BJ (cell line): Measurements from ENCODE around the gene ACSF2. TPM values are rescaled to one million over a fixed set of nuclear protein-coding genes. Genes with fewer than 3 reads are reported as not detected.

Experiments
- CTCF ChIA-PET: fragments of 350-600 bp; formaldehyde crosslinking; extraction: SDS; loops from one replicate; lab custom pipeline; 2021; ENCODE audit warnings: antibody characterized with exemption, inconsistent platforms; lab: Yijun Ruan, JAX
- POLR2A ChIA-PET: fragments of 300-600 bp; sonication (Branson Sonifier 250); formaldehyde crosslinking; extraction: SDS; loops from one replicate; lab custom pipeline; 2021; ENCODE audit warnings: antibody characterized with exemption; lab: Charles Lee
- DNase-seq: peaks from one replicate; pipeline ENCODE4 v3.0.0-alpha.2; 2011; ENCODE audit warnings: low read depth
- H3K27me3 ChIP-seq: 2 replicates; pipeline ENCODE4 v1.6.0; 2011; ENCODE audit warnings: low read length; ENCODE audit not compliant: control insufficient read depth, insufficient read depth
- H3K36me3 ChIP-seq: 2 replicates; pipeline ENCODE4 v1.5.1; 2011; ENCODE audit warnings: low read length; ENCODE audit not compliant: control insufficient read depth, insufficient read depth
- H3K4me3 ChIP-seq: 2 replicates; pipeline ENCODE4 v1.5.1; 2011; ENCODE audit warnings: low read depth, mild to moderate bottlenecking, control low read depth, low read length
- CTCF ChIP-seq: IDR thresholded peaks from 2 replicates; pipeline ENCODE4 v1.5.1; 2011; ENCODE audit warnings: low read depth, mild to moderate bottlenecking, control low read depth, inconsistent platforms, low read length, moderate library complexity; ENCODE audit not compliant: insufficient read depth
- polyA plus RNA-seq: library from polyadenylated mRNA; depleted of rRNA; stranded (reverse); fragments of >200 nt; gene quantifications from 2 replicates; pipeline ENCODE4 v1.2.3, GENCODE V29; 2011

ACSF2 gene
- polyA plus RNA-seq, 1 experiment = 25.4 TPM

GRCh38 chr17:50491505-50491904, 65.5 kb downstream of the ACSF2 start:
- ChIA-PET POLR2A (no interaction called here), CTCF (interaction anchor here (1.1 to 1.5 kb wide), 2 partner anchors 12 to 13 kb away, joined by 4 to 5 read pairs; partner anchors contain the start of gene RSAD1)
- no peak for DNase-seq
- no peak overlapping the region for H3K4me3 ChIP-seq
- no peak for TF ChIP-seq CTCF
- H3K36me3 ChIP-seq = no peaks in the 10 kb centered on the region; the same call in 1 of the 2 replicates
- H3K27me3 ChIP-seq = no peaks in the 10 kb centered on the region

GRCh38 chr17:50492214-50492613, 66.2 kb downstream of the ACSF2 start:
- H3K36me3 ChIP-seq = no peaks in the 10 kb centered on the region; the same call in 1 of the 2 replicates
- POLR2A ChIA-PET = no interaction called here
- no peak for TF ChIP-seq CTCF
- no peak for DNase-seq
- H3K27me3 ChIP-seq = no peaks in the 10 kb centered on the region
- CTCF ChIA-PET = interaction anchor here (1.5 kb wide), 2 partner anchors 9 to 13 kb away, joined by 4 to 7 read pairs; partner anchors contain the start of gene RSAD1
- no peak overlapping the region for H3K4me3 ChIP-seq

- H3K36me3 ChIP-seq = no peaks in the 10 kb centered on the region
- POLR2A ChIA-PET = no interaction called here
- H3K27me3 ChIP-seq = no peaks in the 10 kb centered on the region
- no peak for TF ChIP-seq CTCF
- H3K4me3 ChIP-seq = no peak overlapping the region
- DNase-seq = no peak
- CTCF ChIA-PET = interaction anchor here (0.6 to 1.6 kb wide), 7 partner anchors 8 to 187 kb away, joined by 3 to 5 read pairs (median 3); no protein-coding TSS in a partner anchor
Observed at GRCh38 chr17:50493744-50494143, 67.7 kb downstream of the ACSF2 start.

GRCh38 chr17:50495217-50495823, 69.3 kb downstream of the ACSF2 start:
- TF ChIP-seq CTCF = no peak
- Histone ChIP-seq H3K4me3 (no peak overlapping the region), H3K36me3 (no peaks in the 10 kb centered on the region), H3K27me3 (no peaks in the 10 kb centered on the region)
- POLR2A ChIA-PET = no interaction called here
- CTCF ChIA-PET = interaction anchor here (0.9 to 1.3 kb wide), 4 partner anchors 9 to 55 kb away, joined by 3 to 6 read pairs (median 3); no protein-coding TSS in a partner anchor
- no peak for DNase-seq

- no peaks in the 10 kb centered on the region for H3K36me3 ChIP-seq
- POLR2A ChIA-PET = no interaction called here
- DNase-seq = no peak
- TF ChIP-seq CTCF = no peak
- H3K27me3 ChIP-seq = no peaks in the 10 kb centered on the region
- CTCF ChIA-PET = interaction anchor here (0.9 to 1.3 kb wide), 4 partner anchors 8 to 54 kb away, joined by 3 to 6 read pairs (median 3); no protein-coding TSS in a partner anchor
- no peak overlapping the region for H3K4me3 ChIP-seq
Observed at GRCh38 chr17:50495918-50496317, 69.9 kb downstream of the ACSF2 start.
